Ramos (cell line): ENCODE data around the gene GLUL.
"Not testable (repeated sequence)": the region's sequence is repeated elsewhere in the genome, so short reads cannot be mapped to it uniquely, and the experiment has no call there.

Experiments used
- in situ Hi-C: fragments of 300-500 bp; cut with MboI; formaldehyde crosslinking; loops from one replicate; pipeline ENCODE4 v1.14.3; 2022; ENCODE audit warnings: low sequenced_read_pairs; ENCODE audit not compliant: unreplicated experiment

The GLUL gene

DNA sequence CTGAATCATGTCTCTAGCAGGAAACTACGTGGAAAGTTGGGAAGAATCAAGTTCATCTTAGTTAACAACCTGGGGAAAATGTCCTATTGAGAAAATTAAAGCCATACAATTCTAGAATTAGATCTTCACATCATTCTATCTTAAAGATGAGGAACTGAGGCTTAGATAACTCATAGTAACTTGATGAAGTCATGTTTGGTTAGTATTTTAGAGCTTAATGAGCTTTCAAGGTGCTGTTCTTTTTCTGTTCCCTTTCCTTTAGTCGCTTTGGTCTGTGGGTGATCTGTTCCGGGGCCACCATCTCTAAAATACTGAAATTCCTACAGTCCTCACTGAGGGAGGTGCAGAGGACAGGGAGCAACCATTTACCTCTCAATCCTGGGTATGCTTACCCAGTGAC lies 4.3 kb upstream of the GLUL start:
- in situ Hi-C loops, result no loop called here

DNA sequence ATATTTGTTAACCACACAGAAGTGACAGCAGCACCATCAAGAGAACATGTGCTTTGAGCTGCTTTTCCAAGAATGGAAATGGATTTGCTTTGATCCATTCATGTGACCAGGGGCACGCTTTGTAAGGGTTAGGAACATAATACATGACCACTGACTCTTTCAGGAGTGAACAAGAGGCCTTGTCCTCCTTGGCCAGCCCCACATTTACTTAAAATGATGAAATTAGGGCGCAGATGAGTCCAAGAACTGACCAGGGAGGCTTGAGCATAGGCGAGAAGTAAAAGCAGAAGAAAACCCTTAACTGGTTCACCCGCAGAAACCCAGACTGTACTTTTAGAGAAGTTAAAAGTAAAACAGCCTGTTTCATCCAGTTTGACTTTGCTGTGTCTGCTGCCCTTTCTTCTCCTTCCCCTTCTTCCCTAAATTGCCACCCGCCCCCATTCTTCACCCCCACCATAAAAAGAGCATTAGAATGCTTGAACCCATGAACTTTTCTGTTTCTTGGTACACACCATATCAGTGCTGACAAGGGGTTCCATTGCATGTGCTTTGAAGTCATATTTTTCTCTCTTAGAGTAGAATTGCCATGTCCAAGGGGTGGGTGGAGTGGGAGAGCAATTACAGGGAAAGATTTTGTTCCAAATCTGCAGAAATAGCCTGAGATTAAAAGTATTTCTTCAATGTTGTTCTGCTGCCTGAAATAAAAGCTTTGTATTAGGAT lies 2.6 kb upstream of the GLUL start:
- in situ Hi-C loops, result no loop called here

DNA sequence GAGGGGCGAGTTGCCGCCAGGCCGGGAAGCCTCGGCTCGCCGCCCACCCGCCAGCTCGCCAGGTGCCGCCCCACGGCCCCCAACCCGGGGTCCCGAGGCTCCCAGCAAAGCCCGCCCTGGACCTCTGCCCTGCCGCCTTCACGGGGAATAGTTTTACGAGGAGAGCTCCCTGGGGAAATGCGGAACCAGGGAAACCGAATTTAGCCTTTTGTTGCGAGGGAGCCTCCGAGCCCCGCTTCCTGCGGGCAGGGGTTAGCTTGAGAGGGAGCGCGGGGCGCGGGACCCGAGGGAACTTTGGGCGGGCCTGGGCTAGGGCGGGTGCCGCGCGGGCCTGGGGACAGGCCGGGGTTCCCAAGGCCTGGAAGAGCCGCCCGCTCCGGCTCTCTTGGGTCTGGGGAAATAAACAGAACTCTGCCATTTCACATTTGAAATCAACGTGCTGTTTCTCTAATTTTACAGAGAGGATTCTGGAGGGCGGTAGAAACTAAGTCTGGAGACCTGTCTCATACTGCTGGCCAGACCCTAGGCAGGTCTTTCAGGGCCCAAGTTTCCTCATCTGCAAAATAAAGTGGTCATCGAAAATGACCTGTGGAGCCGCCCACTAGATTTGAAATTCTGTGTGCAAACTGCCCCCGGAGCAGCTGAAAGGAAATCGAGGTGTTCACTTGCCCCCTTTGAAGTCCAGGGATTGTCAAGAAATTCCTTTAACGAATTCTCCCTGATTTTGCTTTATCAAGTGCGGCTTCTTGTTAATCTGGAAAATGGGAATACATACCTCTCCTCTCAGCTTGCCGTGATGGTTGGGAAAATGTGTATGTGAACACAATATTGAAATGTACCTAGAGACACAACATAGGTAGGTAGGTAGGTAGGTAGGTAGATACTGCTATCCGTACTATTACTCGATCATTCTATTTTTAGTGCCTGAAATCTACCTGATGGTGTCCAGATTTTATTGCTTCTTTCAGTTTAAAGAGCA lies 749 bp upstream of the GLUL start:
- in situ Hi-C loops, result no loop called here

DNA sequence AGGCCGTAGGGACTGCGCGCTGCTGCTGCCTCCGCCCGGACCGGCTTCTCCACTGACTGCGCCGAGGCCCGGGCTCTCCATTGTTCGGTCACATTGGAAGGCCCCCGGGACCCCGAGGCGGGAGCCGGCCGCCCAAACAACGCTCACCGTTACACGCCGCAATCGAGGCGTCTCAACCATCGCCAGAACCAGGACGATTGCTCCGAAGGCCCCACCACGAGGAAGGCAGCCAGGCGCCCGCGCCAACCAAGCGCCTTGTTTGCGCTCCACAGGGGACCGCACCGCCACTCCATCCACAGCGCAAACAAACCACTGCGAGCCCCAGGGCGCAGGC lies 595 bp downstream of the GLUL start:
- in situ Hi-C loops, result no loop called here

DNA sequence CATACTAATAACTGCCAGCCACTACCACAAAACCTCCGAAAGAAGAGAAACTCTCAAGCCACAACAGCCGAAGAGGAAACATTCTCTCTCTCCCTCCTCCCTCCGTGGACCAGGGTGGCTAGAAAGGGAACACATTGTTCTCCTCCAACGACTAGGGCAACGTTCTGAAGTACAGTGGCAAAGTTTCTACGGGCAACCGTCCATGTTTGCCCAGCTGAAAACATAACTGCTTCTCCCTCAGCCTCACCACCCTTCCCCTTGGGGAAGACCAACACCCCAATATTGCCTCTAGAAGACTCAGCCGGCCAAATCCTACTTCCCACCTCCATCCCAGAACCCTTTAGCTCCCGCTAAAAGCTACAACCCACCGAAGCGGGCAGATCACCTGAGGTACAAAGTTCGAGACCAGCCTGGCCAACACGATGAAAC lies 2.0 kb downstream of the GLUL start:
- in situ Hi-C loops, result no loop called here

DNA sequence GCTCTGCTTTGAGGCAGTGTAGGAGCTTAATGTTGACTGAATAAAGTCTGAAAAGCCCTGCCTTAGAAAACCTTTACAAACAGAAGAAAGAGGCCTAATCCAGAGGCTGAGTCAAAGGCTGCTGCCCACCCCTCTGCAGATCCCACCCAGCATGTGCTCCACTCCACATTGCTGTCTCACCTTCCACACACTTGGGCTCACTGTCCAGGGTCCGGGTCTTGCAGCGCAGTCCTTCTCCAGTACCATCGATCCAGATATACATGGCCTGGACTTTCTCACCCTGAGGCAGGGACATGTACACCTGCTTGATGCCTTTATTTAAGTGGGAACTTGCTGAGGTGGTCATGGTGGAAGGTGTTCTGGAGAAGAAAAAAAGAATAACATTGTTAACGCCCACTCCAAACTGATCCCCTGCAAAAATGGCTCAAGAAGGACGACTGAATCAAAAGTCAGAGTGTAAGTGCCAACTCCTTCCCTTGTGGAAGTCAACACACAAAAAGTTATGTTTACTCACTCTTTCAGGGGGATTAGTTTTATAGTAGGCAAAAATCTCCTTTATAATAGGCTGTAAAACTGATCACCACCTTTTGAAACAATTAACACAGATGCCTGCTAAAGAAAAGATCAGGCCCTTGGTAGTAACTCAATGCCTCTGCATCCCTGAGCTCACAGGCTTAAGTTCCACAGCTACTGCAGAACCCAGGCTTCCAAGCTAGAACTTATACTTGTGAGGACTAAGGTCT lies 3.0 kb downstream of the GLUL start:
- in situ Hi-C loops, result no loop called here

DNA sequence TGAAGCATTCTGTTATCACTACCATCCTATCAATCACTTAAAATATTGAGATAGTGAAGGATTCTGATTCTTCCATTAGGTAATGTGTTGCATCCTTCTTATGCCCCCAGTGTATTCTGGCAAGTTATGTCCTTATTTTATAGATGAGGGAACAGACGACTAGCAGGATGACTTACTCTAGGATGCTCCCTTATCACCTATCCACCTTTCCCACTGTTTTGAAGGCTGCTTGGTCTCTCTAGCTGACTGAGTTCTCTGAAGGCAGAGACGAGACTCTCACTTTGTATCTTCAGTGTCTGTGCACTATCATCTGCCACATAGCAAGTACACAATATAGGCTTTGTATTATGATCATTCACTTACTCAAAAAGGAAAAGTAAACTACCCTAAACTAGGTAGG lies 4.0 kb downstream of the GLUL start:
- in situ Hi-C loops, result no loop called here

DNA sequence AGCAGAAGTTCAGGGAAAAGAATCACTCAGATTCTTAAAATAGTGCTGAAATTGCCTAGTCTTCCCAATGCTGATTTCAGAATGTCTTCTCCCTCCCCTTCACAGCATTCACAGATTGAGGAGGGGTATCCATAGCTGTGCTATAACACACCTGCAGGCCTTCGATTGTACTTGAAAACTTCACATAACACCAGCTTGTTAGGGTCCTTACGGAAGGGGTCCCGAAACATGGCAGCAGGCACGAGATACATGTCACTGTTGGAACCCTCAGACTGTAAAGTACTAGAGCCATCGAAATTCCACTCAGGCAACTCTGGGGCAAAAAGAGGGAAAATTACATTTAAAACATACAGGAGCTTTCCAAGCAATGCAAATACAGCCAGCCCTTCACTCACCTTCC lies 4.6 kb downstream of the GLUL start:
- in situ Hi-C loops, result no loop called here

DNA sequence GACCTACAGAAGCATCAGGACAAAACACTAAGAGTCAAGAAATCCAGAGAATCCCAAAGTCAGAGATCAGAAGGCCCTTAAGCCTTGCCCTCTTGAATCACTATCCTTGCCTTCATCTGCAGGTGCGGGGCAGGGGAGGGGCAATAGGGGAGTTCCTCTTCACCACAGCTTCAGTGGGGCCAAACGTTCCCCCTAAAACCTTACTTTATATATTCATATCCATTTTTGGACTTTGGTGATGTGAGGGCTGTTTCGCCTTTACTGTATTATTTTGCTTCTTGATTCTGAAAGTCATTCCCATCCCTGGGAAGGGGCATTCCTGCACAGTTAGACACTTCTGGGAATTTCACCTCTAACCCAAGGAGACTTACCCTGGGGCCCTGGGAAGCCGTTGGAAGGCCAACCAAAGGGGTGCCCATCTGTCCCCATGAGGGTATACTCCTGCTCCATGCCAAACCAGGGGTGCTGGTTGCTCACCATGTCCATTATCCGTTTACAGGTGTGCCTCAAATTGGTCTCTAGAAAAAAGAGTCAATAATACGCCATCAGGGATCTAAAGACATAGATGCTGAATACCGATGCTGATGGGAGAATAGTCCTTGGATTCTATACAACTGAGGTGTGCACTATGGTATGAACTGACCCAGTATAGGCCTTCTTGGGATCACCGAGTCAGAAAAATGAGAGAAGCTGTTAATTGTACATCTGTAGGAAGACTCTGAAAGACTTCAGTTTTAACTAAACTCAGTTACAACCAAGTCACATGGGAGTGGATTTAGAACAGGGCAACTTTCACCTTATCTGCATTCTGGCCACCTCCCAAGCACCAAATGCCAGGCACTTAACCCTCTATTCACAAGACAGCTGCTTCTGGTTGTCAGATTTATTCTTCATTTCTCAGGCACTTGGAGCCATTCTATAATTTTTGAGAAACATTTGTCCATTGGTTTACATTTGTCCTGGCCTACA lies 5.4 kb downstream of the GLUL start:
- in situ Hi-C loops, result no loop called here

DNA sequence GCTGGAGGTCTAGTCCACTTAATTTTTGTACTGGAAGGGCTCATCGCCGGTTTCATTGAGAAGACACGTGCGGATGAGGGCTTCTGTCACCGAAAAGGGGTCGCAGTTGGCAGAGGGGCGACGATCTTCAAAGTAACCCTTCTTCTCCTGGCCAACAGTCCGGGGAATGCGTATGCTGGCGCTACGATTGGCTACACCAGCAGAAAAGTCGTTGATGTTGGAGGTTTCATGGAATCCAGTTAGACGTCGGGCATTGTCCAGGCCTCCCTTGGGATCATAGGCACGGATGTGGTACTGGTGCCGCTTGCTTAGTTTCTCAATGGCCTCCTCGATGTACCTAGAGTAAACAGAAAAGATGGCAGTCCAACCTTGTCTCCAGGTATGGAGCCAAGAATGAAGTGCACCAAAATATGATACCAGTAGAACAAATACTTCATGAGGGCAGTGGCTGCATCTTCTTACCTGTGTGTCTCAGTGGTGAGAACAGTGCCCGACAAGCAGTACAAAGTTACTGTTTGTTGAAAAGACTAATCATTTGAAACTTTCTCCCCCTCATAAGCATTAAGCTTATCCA lies 7.1 kb downstream of the GLUL start:
- in situ Hi-C loops, result no loop called here

DNA sequence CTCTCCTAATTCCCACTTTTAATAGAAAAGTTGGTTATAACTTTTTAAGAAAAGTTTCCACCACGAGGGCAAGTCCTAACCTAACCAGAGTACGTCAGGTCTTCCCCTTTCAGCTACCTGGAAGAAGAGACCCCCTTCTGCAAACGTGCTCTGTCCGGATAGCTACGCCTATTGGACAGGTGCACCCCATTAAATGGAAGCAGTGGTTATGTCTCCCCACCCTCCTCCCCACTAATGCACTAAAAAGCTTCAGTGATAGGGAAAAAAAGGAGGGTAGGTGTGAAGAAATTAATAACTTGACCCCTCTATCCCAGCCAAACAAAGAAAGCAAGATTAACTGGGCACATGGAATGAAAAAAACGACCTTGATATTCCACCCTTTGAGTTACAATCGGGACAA lies 7.7 kb downstream of the GLUL start:
- in situ Hi-C loops, result no loop called here

DNA sequence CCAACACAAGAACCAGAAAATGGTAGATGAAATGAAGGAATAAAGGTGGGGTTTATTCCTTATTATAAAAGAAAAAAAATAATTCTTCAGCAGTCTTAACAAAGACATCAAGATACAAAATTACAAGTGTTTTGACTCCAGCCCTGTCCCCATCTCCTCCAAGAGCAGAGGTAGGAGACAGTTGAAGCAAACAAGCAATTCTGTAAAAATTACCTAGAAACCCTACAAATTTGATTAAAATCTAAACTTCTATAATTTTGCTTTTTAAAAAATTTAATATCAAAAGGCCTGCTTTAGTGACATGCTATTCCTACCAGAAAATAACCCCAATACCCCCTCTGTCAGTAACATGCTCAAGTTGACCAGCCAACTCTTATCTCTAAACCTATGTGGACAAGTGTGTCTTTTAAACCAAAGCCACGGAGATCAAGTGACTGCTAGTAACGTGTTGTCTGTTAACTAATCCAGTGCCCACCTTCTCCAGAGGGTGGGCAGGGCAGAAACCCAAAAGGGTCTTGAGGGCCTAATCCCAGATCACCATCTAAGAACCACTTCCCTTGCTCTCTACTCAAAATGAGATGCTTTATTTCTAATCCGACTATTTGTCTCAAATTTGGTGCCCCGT lies 8.4 kb downstream of the GLUL start:
- in situ Hi-C loops, result no loop called here

DNA sequence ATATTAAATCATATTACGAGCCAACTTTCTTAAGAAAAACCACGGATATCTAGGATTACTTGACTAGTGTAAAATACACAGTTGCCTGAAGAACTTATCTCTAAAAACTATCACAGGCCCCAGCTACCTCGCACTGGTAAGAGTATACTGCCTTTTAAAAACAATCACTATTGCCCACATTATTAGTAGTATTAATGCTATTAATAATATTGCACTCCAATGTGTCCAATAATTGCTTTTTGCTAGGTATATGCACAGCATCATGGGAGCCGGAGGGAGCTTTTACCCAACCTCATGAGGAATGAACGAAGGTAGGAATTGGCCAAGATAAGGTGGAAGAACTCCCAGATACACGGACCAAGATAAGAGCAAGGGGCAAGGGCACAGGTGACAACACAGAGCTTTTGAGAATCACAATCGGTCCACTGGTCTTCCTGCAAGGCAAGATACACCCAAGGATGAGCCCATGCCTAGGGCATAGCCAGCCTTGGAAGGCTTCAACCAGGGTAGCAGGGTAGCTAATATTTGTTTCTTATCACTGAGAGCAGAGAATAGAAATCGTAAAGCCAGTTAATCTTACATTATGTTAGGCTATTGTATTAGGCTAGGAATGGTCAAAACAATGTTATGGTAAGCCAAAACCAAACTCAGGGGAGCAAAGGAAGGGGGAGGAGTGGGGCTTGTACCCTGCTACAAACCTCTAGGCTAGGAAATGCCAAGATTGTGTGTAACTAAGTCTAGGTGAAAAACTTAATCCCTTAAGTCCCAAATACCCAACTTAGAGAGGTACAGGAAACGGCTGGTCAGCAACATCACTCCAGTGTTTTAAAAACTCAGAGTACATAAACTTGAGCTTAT lies 9.4 kb downstream of the GLUL start:
- in situ Hi-C loops, result no loop called here

DNA sequence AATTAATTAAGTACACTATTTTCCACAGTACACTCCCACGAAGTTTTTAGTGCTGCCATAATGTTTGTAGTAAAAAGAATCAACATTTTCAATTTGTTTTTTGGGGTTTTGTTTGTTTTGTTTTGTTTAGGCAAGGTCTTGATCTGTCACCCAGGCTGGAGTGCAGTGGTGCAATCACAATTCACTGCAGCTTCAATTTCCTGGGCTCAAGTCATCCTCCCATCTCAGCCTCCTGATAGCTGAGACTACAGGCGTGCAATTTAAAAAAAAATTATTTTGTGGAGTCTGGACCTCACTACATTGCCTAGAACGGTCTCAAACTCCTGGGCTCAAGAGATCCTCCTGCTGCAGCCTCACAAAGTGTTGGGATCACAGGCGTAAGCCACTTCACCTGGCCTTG lies 11.4 kb downstream of the GLUL start:
- in situ Hi-C loops, result no loop called here

DNA sequence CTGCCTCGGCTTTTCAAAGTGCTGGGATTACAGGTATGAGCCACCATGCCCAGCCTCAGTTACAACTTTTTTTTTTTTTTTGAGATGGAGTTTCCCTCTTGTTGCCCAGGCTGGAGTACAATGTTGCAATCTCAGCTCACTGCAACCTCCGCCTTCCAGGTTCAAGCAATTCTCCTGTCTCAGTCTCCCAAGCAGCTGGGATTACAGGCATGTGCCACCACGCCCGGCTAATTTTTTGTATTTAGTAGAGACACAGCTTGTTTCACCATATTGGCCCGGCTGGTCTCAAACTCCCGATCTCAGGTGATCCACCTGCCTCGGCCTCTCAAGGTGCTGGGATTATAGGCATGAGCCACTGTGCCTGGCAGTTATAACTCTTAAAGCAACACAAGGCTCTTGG lies 11.8 kb downstream of the GLUL start:
- in situ Hi-C loops, result not testable (repeated sequence)

DNA sequence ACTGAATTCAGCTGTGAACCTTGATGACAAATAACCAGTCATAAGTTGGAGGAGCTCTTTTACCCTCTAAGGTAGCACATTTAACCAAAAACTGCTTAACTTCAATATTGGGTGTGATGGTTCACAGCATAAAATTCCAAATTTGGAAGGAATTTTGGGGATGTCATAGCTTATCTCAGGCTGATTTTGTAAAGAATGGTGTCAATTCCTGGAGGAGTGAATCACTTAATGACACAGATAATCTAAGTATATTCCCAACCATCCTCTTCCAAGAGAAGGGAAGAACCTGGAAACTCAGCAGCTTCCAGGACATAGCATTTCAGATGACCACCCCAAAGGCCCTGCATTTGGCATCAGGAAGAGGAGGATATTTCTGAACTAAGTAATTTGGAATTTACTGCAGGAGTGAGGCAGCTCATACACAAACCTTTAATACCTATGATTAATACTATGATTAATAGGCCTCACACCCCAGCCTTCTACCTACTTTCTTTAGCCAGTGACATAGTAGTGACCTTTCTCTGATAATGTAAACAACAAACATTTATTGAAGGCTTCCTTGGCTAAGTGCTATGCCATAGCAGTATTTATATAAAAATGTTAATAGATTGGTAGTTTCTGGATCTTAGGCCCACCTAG lies 14.5 kb downstream of the GLUL start:
- in situ Hi-C loops, result no loop called here

DNA sequence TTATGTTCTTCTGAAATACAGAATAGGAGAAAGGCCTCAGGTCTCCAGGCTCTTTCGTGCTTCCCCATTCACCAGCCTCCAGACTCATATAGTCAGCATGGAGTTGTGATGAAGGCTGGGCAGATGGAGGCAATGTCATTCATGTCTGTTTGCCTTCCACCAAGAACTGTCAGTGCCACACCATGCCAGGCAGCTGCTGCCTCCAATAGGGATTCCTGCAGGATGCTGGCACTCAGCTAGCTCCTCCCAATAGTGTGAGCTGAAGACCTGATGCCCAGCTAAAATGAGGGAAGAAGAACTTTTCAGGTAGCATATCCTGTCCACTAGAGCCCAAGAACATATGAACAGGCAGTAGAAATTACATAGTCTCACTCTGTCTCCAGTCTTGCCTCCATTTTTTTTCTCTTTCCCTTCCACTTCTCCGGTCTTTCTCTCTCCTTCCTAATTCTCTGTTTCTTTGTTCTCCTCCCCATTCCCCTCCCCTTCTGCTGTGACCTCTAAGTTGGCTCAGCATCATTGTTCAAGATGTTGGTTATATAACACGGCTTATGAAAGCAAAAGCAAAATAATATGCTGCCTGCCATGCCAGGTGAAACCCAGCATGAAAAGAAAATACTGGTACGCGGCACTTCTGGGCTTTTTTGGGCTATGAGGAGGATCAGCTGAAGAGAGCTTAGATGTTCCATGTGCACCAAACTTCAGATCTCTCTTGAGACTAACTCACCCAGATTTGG lies 17.3 kb downstream of the GLUL start:
- in situ Hi-C loops, result no loop called here
